Mesenchymal stem cell (in vitro differentiated cells and primary cell): Measurements from ENCODE around the gene CDYL.

Source experiments
- DNase-seq: peaks from one replicate; pipeline ENCODE4 v3.0.0-alpha.2; 2013
- H2AFZ ChIP-seq: one replicate; pipeline ENCODE4 v1.6.1; 2013; ENCODE audit warnings: low read depth, mild to moderate bottlenecking, control low read depth, inconsistent platforms, low read length, moderate library complexity
- H2AK5ac ChIP-seq: 2 replicates; pipeline ENCODE4 v1.6.1; 2013; ENCODE audit warnings: low read length, moderate library complexity, mild to moderate bottlenecking, inconsistent platforms; ENCODE audit not compliant: severe bottlenecking
- H2BK120ac ChIP-seq: one replicate; pipeline ENCODE4 v1.6.1; 2013; ENCODE audit warnings: low read depth, mild to moderate bottlenecking, inconsistent platforms, low read length, moderate library complexity
- H2BK12ac ChIP-seq, 2 experiments: one replicate each; pipeline ENCODE4 v1.6.1; 2013; ENCODE audit warnings: inconsistent platforms in 2 of 2, low read length in 2 of 2, mild to moderate bottlenecking in 2 of 2, moderate library complexity in 2 of 2, control low read depth in 1 of 2
- H2BK15ac ChIP-seq: one replicate; pipeline ENCODE4 v1.6.1; 2013; ENCODE audit warnings: mild to moderate bottlenecking, low read depth, inconsistent platforms; ENCODE audit not compliant: poor library complexity, severe bottlenecking
- H2BK5ac ChIP-seq: 2 replicates; pipeline ENCODE4 v1.6.1; 2013; ENCODE audit warnings: low read depth, mild to moderate bottlenecking, low read length, control low read depth, inconsistent platforms; ENCODE audit not compliant: poor library complexity, severe bottlenecking
- H3K14ac ChIP-seq, 2 experiments: one replicate each; pipeline ENCODE4 v1.6.1; 2013; ENCODE audit warnings: inconsistent platforms in 2 of 2, low read length in 2 of 2, control low read depth in 1 of 2, mild to moderate bottlenecking in 1 of 2, moderate library complexity in 1 of 2
- H3K18ac ChIP-seq, 2 experiments: one replicate each; pipeline ENCODE4 v1.6.1; 2013; ENCODE audit warnings: inconsistent platforms in 2 of 2, low read length in 2 of 2, control low read depth in 1 of 2, low read depth in 1 of 2, mild to moderate bottlenecking in 1 of 2
- H3K23ac ChIP-seq, 2 experiments: one replicate each; pipeline ENCODE4 v1.6.1; 2013; ENCODE audit warnings: inconsistent platforms in 2 of 2, low read length in 2 of 2, mild to moderate bottlenecking in 2 of 2, moderate library complexity in 2 of 2, control low read depth in 1 of 2
- H3K27ac ChIP-seq: 2 replicates; pipeline ENCODE4 v1.5.1; 2013; ENCODE audit warnings: mild to moderate bottlenecking, moderate library complexity, low read length, control low read depth, inconsistent platforms; ENCODE audit not compliant: poor library complexity, severe bottlenecking
- H3K27me3 ChIP-seq, 2 experiments: 2 replicates each; pipeline versions ENCODE4 v1.6.1 to v1.7.0; 2013; ENCODE audit warnings: low read length in 2 of 2, mild to moderate bottlenecking in 2 of 2, moderate library complexity in 2 of 2, control low read depth in 1 of 2, inconsistent platforms in 1 of 2; ENCODE audit not compliant: control insufficient read depth in 1 of 2, insufficient read depth in 1 of 2
- H3K36me3 ChIP-seq, 2 experiments: 2 replicates each; pipeline versions ENCODE4 v1.6.1 to v1.7.0; 2013; ENCODE audit warnings: low read length in 2 of 2, control low read depth in 1 of 2, inconsistent platforms in 1 of 2, low read depth in 1 of 2, mild to moderate bottlenecking in 1 of 2; ENCODE audit not compliant: insufficient read depth in 2 of 2, control insufficient read depth in 1 of 2
- H3K4ac ChIP-seq, 2 experiments: one replicate each; pipeline ENCODE4 v1.6.1; 2013; ENCODE audit warnings: inconsistent platforms in 2 of 2, low read length in 2 of 2, mild to moderate bottlenecking in 2 of 2, moderate library complexity in 2 of 2, control low read depth in 1 of 2, low read depth in 1 of 2
- H3K4me1 ChIP-seq: 2 replicates; pipeline ENCODE4 v1.6.1; 2013; ENCODE audit warnings: low read depth, low read length, control low read depth; ENCODE audit not compliant: control insufficient read depth, insufficient read depth
- H3K4me2 ChIP-seq: 2 replicates; pipeline ENCODE4 v1.6.1; 2013; ENCODE audit warnings: low read length, mild to moderate bottlenecking, inconsistent platforms; ENCODE audit not compliant: poor library complexity, severe bottlenecking
- H3K4me3 ChIP-seq, 2 experiments: 2 replicates each; pipeline versions ENCODE4 v1.5.1 to v1.7.0; 2013; ENCODE audit warnings: low read length in 2 of 2, mild to moderate bottlenecking in 2 of 2, control low read depth in 1 of 2, low read depth in 1 of 2; ENCODE audit not compliant: insufficient read depth in 1 of 2
- H3K79me1 ChIP-seq: replicated peaks from 2 replicates; pipeline ENCODE4 v1.6.1; 2013; ENCODE audit warnings: mild to moderate bottlenecking, control low read depth, low read length, inconsistent platforms; ENCODE audit not compliant: poor library complexity, severe bottlenecking
- H3K9ac ChIP-seq: 2 replicates; pipeline ENCODE4 v1.7.0; 2013; ENCODE audit warnings: mild to moderate bottlenecking, low read length, moderate library complexity
- H3K9me3 ChIP-seq: 2 replicates; pipeline ENCODE4 v1.7.0; 2013; ENCODE audit warnings: mild to moderate bottlenecking, low read length; ENCODE audit not compliant: control insufficient read depth
- H4K8ac ChIP-seq: one replicate; pipeline ENCODE4 v1.6.1; 2013; ENCODE audit warnings: inconsistent platforms, mild to moderate bottlenecking, low read length, moderate library complexity
- H4K91ac ChIP-seq: one replicate; pipeline ENCODE4 v1.6.1; 2013; ENCODE audit warnings: mild to moderate bottlenecking, low read length, inconsistent platforms
- WGBS: methylation state at CpG from one replicate; pipeline ENCODE4 v1.1.7; 2013; ENCODE audit warnings: mixed read lengths; 5-methylcytosine and 5-hydroxymethylcytosine counted together

CDYL gene

GRCh38 chr6:4941782-4942672 is 165.8 kb downstream of the CDYL start:
- no peak overlapping the region for H3K18ac ChIP-seq
- DNase-seq = peak; percentile 95
- no peak overlapping the region for H4K8ac ChIP-seq
- H3K4me3 ChIP-seq = peak overlapping the region in 1 of 2 experiments; percentile 46
- H3K9me3 ChIP-seq = no peaks in the 10 kb centered on the region
- no peak overlapping the region for H3K4ac ChIP-seq
- peaks cover 27% of the 10 kb centered on the region for H3K79me1 ChIP-seq
- peaks cover 22 to 26% of the 10 kb centered on the region in 2 experiments for H3K36me3 ChIP-seq
- H3K27ac ChIP-seq = peak overlapping the region; percentile 85
- peak overlapping the region; percentile 60 for H3K9ac ChIP-seq
- H2BK5ac ChIP-seq = no peak overlapping the region
- H2BK15ac ChIP-seq = no peak overlapping the region
- H4K91ac ChIP-seq = no peak overlapping the region
- H3K23ac ChIP-seq = no peak overlapping the region
- H2BK120ac ChIP-seq = no peak overlapping the region
- no peak overlapping the region for H3K4me2 ChIP-seq
- H2AFZ ChIP-seq = no peak overlapping the region
- no peak overlapping the region for H3K14ac ChIP-seq
- peaks cover 23% of the 10 kb centered on the region for H3K4me1 ChIP-seq
- 15% methylated on average over 5 of the region's 6 CpGs for WGBS
- H2AK5ac ChIP-seq = no peak overlapping the region
- H3K27me3 ChIP-seq = no peaks in the 10 kb centered on the region
- H2BK12ac ChIP-seq = no peak overlapping the region

DNA sequence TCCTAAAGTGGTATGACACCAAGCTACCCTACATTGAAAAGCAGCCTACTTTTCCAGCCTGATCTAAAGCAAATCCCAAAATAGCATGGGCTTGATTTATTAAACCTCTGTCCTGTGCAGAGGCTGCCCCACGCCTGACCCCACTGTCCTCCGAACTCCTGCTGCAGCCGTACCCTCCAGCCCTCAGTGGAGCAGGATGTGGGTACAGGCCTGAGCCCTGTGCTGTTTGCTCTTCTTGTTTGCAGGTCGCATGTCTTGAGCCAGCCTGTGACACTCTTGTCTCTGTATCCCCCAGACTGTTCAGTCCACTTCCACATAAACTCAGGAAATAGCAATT is 166.4 kb downstream of the CDYL start:
- DNase-seq = no peak
- Histone ChIP-seq H3K27ac (peak overlapping the region; percentile 85), H3K4me1 (peaks cover 23% of the 10 kb centered on the region), H2BK5ac (no peak overlapping the region), H3K14ac (no peak overlapping the region), H3K27me3 (no peaks in the 10 kb centered on the region), H3K9me3 (no peaks in the 10 kb centered on the region), H2BK12ac (peak overlapping the region; percentile 67 to 89), H2AFZ (no peak overlapping the region), H3K4me3 (peak overlapping the region in 1 of 2 experiments; percentile 46), H3K23ac (no peak overlapping the region), H3K4me2 (no peak overlapping the region), H4K91ac (peak overlapping the region; percentile 71), H3K36me3 (peaks cover 20 to 33% of the 10 kb centered on the region in 2 experiments), H2AK5ac (peak overlapping the region; percentile 24), H4K8ac (peak overlapping the region; percentile 35), H2BK15ac (no peak overlapping the region), H3K4ac (peak overlapping the region in 1 of 2 experiments; percentile 9), H3K79me1 (peaks cover 31% of the 10 kb centered on the region), H2BK120ac (no peak overlapping the region), H3K9ac (peak overlapping the region; percentile 60), H3K18ac (peak overlapping the region; percentile 10 to 89)
- 10% methylated on average over 4 of the region's 4 CpGs for WGBS

GRCh38 chr6:4943716-4944115 is 167.5 kb downstream of the CDYL start:
- no peak overlapping the region for H2BK15ac ChIP-seq
- H2BK5ac ChIP-seq = no peak overlapping the region

GRCh38 chr6:4944325-4944724 is 168.1 kb downstream of the CDYL start:
- Histone ChIP-seq H3K23ac (no peak overlapping the region), H3K4ac (no peak overlapping the region), H3K27ac (no peak overlapping the region), H3K79me1 (peaks cover 29% of the 10 kb centered on the region), H3K14ac (no peak overlapping the region), H3K4me2 (no peak overlapping the region), H3K4me1 (peaks cover 23% of the 10 kb centered on the region), H2AFZ (no peak overlapping the region), H3K18ac (peak overlapping the region in 1 of 2 experiments; percentile 32), H3K9me3 (no peaks in the 10 kb centered on the region), H3K27me3 (no peaks in the 10 kb centered on the region), H4K91ac (peak overlapping the region; percentile 52), H3K36me3 (peaks cover 25 to 45% of the 10 kb centered on the region in 2 experiments), H3K4me3 (no peak overlapping the region), H2BK120ac (no peak overlapping the region), H2BK5ac (no peak overlapping the region), H2AK5ac (peak overlapping the region; percentile 28), H2BK15ac (no peak overlapping the region), H2BK12ac (peak overlapping the region; percentile 1 to 37), H4K8ac (no peak overlapping the region), H3K9ac (no peak overlapping the region)
- DNase-seq = no peak
- WGBS = 97% methylated on average over 8 of the region's 8 CpGs

More at GRCh38 chr6:4943716-4944115, 167.5 kb downstream of the CDYL start:
- no peak overlapping the region for H3K14ac ChIP-seq
- no peak overlapping the region for H3K4me3 ChIP-seq
- H2AFZ ChIP-seq = no peak overlapping the region
- WGBS = 94% methylated on average over 2 of the region's 2 CpGs
- H4K8ac ChIP-seq = no peak overlapping the region
- H3K27me3 ChIP-seq = no peaks in the 10 kb centered on the region
- peak; percentile 68 for DNase-seq
- no peak overlapping the region for H2BK120ac ChIP-seq
- no peak overlapping the region for H3K27ac ChIP-seq
- H3K79me1 ChIP-seq = peaks cover 29% of the 10 kb centered on the region
- peaks cover 23% of the 10 kb centered on the region for H3K4me1 ChIP-seq
- H3K9me3 ChIP-seq = no peaks in the 10 kb centered on the region
- H3K23ac ChIP-seq = no peak overlapping the region
- H4K91ac ChIP-seq = no peak overlapping the region
- H3K9ac ChIP-seq = no peak overlapping the region
- H2AK5ac ChIP-seq = no peak overlapping the region
- H2BK12ac ChIP-seq = no peak overlapping the region
- H3K4me2 ChIP-seq = no peak overlapping the region
- H3K18ac ChIP-seq = no peak overlapping the region
- peaks cover 19 to 39% of the 10 kb centered on the region in 2 experiments for H3K36me3 ChIP-seq
- H3K4ac ChIP-seq = no peak overlapping the region
